OCI-LY3 (cell line): ENCODE data around the gene CXCL3.

Source experiments
- H2AFZ ChIP-seq: fragments of 200-600, 300-600 bp; shearing (Covaris generic); 2 replicates; pipeline ENCODE4 v1.6.0; 2014; ENCODE audit warnings: antibody characterized with exemption, low read depth, low read length
- H3K27ac ChIP-seq: fragments of 200-600, 300-600 bp; sonication (generic); 2 replicates; pipeline ENCODE4 v1.5.1; 2014; ENCODE audit warnings: mild to moderate bottlenecking, low read length, moderate library complexity, mixed read lengths
- H3K27me3 ChIP-seq: fragments of 200-600, 300-600 bp; sonication (generic); 2 replicates; pipeline ENCODE4 v1.6.1; 2014; ENCODE audit warnings: low read depth, low read length, mixed read lengths
- H3K36me3 ChIP-seq: fragments of 200-600, 300-600 bp; sonication (generic); replicated peaks from 2 replicates; pipeline ENCODE3; 2014; ENCODE audit warnings: low read depth, low read length, mixed read lengths
- H3K4me1 ChIP-seq: fragments of 300-600, 200-600 bp; sonication (generic); 2 replicates; pipeline ENCODE4 v1.6.1; 2014; ENCODE audit warnings: low read length, mixed read lengths
- H3K4me2 ChIP-seq: fragments of 200-600, 300-600 bp; sonication (generic); 2 replicates; pipeline ENCODE4 v1.6.1; 2014; ENCODE audit warnings: low read length, mixed read lengths
- H3K4me3 ChIP-seq: fragments of 300-600, 200-600 bp; sonication (generic); 2 replicates; pipeline ENCODE4 v1.5.1; 2014; ENCODE audit warnings: antibody characterized with exemption, mild to moderate bottlenecking, low read length, moderate library complexity
- H3K79me2 ChIP-seq: fragments of 300-600, 200-600 bp; shearing (Covaris generic); 2 replicates; pipeline ENCODE4 v1.6.1; 2014; ENCODE audit warnings: mild to moderate bottlenecking, low read length, mixed read lengths
- H3K9ac ChIP-seq: fragments of 300-600, 200-600 bp; shearing (Covaris generic); 2 replicates; pipeline ENCODE4 v1.6.0; 2014; ENCODE audit warnings: mild to moderate bottlenecking, low read length, moderate library complexity
- H3K9me3 ChIP-seq: fragments of 200-600, 300-600 bp; shearing (Covaris generic); 2 replicates; pipeline ENCODE4 v1.6.1; 2014; ENCODE audit warnings: low read length, mixed read lengths; ENCODE audit not compliant: insufficient read depth
- H4K20me1 ChIP-seq: fragments of 200-600, 300-600 bp; sonication (generic); 2 replicates; pipeline ENCODE4 v1.6.1; 2016; ENCODE audit warnings: low read length, mixed read lengths; ENCODE audit not compliant: insufficient read depth
- CTCF ChIP-seq: fragments of 200-600, 300-600 bp; sonication (generic); IDR thresholded peaks from 2 replicates; pipeline ENCODE4 v1.5.1; 2014; ENCODE audit warnings: antibody characterized with exemption, low read length, low read depth
- EZH2phosphoT487 ChIP-seq: fragments of 200-600 bp; shearing (Covaris generic); IDR thresholded peaks from 2 replicates; pipeline ENCODE4 v1.6.1; 2018; ENCODE audit warnings: antibody characterized with exemption, mixed run types, low read depth

The CXCL3 gene

GRCh38 chr4:74038425-74039314 is at the start of gene CXCL3:
Gene CXCL3, minus strand, starts transcription at chr4:74038689. Its CDS starts 78 bp downstream, at chr4:74038611.
- Histone ChIP-seq H3K27ac (no peak within 1 kb of the TSS), H3K4me1 (no peaks in the 10 kb centered on the region), H3K9me3 (no peaks in the 10 kb centered on the region), H3K4me2 (no peak within 1 kb of the TSS), H4K20me1 (no peaks in the 10 kb centered on the region), H2AFZ (no peak within 1 kb of the TSS), H3K9ac (no peak within 1 kb of the TSS), H3K27me3 (peaks cover 2% of the 10 kb centered on the region; the same call in 1 of the 2 replicates), H3K4me3 (no peak within 1 kb of the TSS), H3K79me2 (no peaks in the 10 kb centered on the region), H3K36me3 (no peaks in the 10 kb centered on the region)
- TF ChIP-seq EZH2phosphoT487, result no peak
- TF ChIP-seq CTCF, result no peak

DNA sequence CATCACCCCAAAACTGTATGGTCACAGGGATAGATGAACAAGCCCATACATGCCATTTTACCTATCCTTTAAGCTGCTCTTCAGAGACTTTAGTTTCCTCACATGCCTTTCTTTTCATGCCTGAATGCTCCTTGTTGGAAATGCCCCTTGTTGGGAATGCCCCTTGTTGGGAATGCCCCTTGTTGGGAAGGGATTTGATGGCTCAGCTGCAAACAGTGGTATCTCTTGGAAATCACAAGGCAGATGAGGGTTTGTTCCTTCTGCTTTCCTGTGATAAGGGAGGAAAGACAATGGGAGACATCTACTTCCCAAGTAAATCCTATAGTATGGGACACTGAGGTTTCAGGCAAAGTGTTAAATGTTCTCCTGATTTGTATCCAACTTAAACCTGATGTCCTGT is 49.0 kb upstream of the CXCL3 start:
- TF ChIP-seq EZH2phosphoT487, result no peak
- TF ChIP-seq CTCF, result no peak
- H4K20me1 ChIP-seq, result no peaks in the 10 kb centered on the region
- no peaks in the 10 kb centered on the region for H3K4me1 ChIP-seq
- H3K4me2 ChIP-seq, result no peak overlapping the region
- H3K27me3 ChIP-seq, result no peaks in the 10 kb centered on the region
- H3K9me3 ChIP-seq, result no peaks in the 10 kb centered on the region
- H3K4me3 ChIP-seq, result no peak overlapping the region
- H3K27ac ChIP-seq, result no peak overlapping the region
- H2AFZ ChIP-seq, result no peak overlapping the region
- no peak overlapping the region for H3K9ac ChIP-seq
- no peaks in the 10 kb centered on the region for H3K36me3 ChIP-seq
- H3K79me2 ChIP-seq, result no peaks in the 10 kb centered on the region

GRCh38 chr4:74085669-74086068 is 47.2 kb upstream of the CXCL3 start:
- Histone ChIP-seq H3K36me3 (no peaks in the 10 kb centered on the region), H3K27me3 (no peaks in the 10 kb centered on the region), H3K4me2 (no peak overlapping the region), H3K9me3 (no peaks in the 10 kb centered on the region), H3K79me2 (no peaks in the 10 kb centered on the region), H3K9ac (no peak overlapping the region), H3K4me1 (no peaks in the 10 kb centered on the region), H3K27ac (no peak overlapping the region), H4K20me1 (no peaks in the 10 kb centered on the region), H2AFZ (no peak overlapping the region), H3K4me3 (no peak overlapping the region)
- TF ChIP-seq CTCF, result no peak
- TF ChIP-seq EZH2phosphoT487, result no peak

DNA sequence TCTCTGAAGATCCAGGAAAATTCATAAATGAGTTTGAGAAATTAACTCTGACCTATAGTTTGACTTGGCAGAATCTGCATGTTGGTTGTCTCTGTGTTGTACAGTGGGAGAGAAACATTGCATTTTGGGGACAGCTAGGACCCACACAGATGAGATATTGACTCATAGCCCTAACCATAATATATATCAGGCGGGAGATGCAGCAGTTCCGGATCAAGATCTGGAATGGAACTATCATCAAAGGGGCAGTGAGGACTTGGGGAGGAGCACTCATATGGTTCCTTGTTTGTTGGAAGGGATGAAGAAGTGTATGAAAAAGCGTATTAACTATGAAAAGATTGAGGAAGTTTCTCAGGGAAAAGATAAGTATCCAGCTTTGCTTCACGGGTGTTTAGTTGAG is 46.5 kb upstream of the CXCL3 start:
- Histone ChIP-seq H3K27me3 (no peaks in the 10 kb centered on the region), H3K79me2 (no peaks in the 10 kb centered on the region), H3K9ac (no peak overlapping the region), H3K4me2 (no peak overlapping the region), H3K36me3 (no peaks in the 10 kb centered on the region), H3K4me3 (no peak overlapping the region), H4K20me1 (no peaks in the 10 kb centered on the region), H3K4me1 (no peaks in the 10 kb centered on the region), H2AFZ (no peak overlapping the region), H3K27ac (no peak overlapping the region), H3K9me3 (no peaks in the 10 kb centered on the region)
- TF ChIP-seq CTCF (no peak), EZH2phosphoT487 (no peak)
